Large intestine (tissue), 3 donors: Measurements from ENCODE around the gene LENG9. TPM values are rescaled to one million over a fixed set of nuclear protein-coding genes. Genes with fewer than 3 reads are reported as not detected.

ENCODE experiments used
- DNase-seq, 2 donors: peaks; one replicate each; pipeline versions ENCODE4 v3.0.0 to v3.0.0-alpha.2; 2013
- H3K27ac ChIP-seq: one replicate; pipeline ENCODE4 v1.5.1; 2013; ENCODE audit warnings: low read length
- H3K27me3 ChIP-seq: 2 replicates; pipeline ENCODE4 v1.6.1; 2013; ENCODE audit warnings: low read length; ENCODE audit not compliant: control insufficient read depth, insufficient read depth
- H3K36me3 ChIP-seq: 2 replicates; pipeline ENCODE4 v1.6.1; 2013; ENCODE audit warnings: low read length; ENCODE audit not compliant: control insufficient read depth, insufficient read depth
- H3K4me1 ChIP-seq: one replicate; pipeline ENCODE4 v1.6.1; 2013; ENCODE audit warnings: low read length; ENCODE audit not compliant: control insufficient read depth, insufficient read depth
- H3K4me3 ChIP-seq: one replicate; pipeline ENCODE4 v1.5.1; 2013; ENCODE audit warnings: low read length
- H3K9me3 ChIP-seq: one replicate; pipeline ENCODE4 v1.6.1; 2013; ENCODE audit warnings: mild to moderate bottlenecking, low read depth, low read length, moderate library complexity; ENCODE audit not compliant: control insufficient read depth
- WGBS: methylation state at CpG from one replicate; pipeline ENCODE4 v1.1.5; 2013; ENCODE audit warnings: low lambda C conversion rate; ENCODE audit not compliant: insufficient coverage; 5-methylcytosine and 5-hydroxymethylcytosine counted together
- polyA plus RNA-seq: library from polyadenylated mRNA; unstranded; fragments of 120-200 nt; gene quantifications from one replicate; pipeline ENCODE4 v1.2.1, GENCODE V29; 2013

LENG9 gene
- polyA plus RNA-seq, 1 donor: 9.2 TPM

DNA sequence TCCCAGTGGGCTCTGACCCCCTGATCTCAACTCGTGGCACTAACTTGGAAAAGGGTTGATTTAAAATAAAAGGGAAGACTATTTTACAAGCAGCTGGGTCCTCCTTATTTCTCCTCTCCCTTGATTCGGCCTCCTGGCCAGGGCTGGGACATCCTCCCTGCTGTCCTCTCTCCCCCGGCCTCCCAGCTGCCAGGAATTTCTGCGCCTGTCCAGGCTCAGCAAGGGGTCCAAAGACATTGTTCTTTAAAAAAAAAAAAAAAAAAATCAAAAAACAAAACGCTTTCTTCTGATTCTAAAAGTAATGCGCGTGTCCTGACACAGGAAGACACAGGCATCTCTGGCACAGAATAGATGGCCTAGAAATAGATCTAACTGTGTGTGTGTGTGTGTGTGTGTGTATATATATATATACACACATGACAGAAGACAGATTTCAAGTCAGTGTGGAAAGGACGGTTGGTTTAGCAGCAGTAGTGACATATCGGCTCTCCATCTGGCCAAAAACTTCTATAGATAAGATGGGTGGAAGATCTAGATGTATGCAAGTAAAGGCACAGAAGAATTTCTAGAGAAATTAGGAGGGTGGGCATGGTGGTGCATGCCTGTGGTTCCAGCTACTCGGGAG is 26.8 kb downstream of the LENG9 start:
- H3K4me1 ChIP-seq: peaks cover 11% of the 10 kb centered on the region
- H3K4me3 ChIP-seq: no peak overlapping the region
- H3K27me3 ChIP-seq: no peaks in the 10 kb centered on the region
- H3K9me3 ChIP-seq: no peaks in the 10 kb centered on the region
- DNase-seq: no peak
- no peak overlapping the region for H3K27ac ChIP-seq
- H3K36me3 ChIP-seq: peaks cover 14% of the 10 kb centered on the region
- 71% methylated on average over 1 of the region's 10 CpGs for WGBS

DNA sequence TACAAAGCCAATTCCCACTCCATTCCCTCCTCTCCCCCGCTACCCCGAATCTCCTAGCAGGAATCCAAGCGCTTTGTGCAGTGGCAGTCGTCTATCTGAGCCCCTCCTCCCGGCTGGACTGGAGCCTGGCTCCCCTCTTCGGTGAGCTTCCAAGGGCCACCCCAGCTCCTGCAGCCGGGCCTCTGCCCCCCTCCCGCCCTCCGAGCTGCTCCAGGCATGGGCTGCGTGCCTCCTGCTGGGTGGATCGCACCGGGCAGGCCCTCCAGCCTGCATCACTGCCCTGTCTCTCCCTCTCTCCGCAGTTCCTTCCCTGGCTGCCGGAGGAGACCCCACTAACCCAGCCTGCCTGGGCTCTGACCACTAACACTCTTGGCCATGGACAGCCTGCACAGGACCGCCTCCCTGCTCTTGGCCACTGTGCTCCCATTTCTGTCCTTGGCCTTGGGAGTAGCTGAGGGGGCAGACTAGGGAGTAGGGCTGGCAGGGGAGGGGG is 27.5 kb downstream of the LENG9 start:
- no peak for DNase-seq
- Histone ChIP-seq H3K4me3 (no peak overlapping the region), H3K27me3 (no peaks in the 10 kb centered on the region), H3K4me1 (peaks cover 12% of the 10 kb centered on the region), H3K9me3 (no peaks in the 10 kb centered on the region), H3K36me3 (peaks cover 14% of the 10 kb centered on the region), H3K27ac (no peak overlapping the region)
- no CpG with 5 or more reads among the region's 15 CpGs for WGBS

DNA sequence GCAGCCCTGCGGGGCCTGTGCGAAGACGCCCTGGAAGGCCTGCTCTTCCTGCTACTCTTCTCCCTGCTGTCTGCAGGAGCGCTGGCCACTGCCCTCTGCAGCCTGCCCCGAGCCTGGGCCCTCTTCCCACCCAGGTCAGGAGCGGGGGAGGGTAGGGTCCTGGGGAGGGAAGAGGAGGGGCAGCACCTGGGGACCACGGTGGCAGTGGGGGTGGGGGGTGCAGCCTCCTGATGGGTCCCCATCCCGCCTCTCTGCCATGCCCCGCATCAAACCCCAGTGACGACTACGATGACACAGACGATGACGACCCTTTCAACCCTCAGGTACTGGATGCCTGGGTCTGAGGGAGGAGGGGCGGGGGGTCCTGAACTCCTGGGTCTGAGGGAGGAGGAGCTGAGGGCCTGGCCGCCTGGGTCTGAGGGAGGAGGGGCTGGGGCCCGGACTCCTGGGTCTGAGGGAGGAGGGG is 28.0 kb downstream of the LENG9 start:
- DNase-seq: no peak
- Histone ChIP-seq H3K4me1 (peaks cover 15% of the 10 kb centered on the region), H3K27ac (no peak overlapping the region), H3K9me3 (no peaks in the 10 kb centered on the region), H3K36me3 (peaks cover 12% of the 10 kb centered on the region), H3K4me3 (no peak overlapping the region), H3K27me3 (no peaks in the 10 kb centered on the region)
- no CpG with 5 or more reads among the region's 16 CpGs for WGBS

- DNase-seq: no peak
- Histone ChIP-seq H3K27ac (no peak overlapping the region), H3K9me3 (no peaks in the 10 kb centered on the region), H3K4me1 (peaks cover 20% of the 10 kb centered on the region), H3K27me3 (peaks cover 5% of the 10 kb centered on the region), H3K4me3 (no peak overlapping the region), H3K36me3 (peaks cover 8% of the 10 kb centered on the region)
- no CpG with 5 or more reads among the region's 11 CpGs for WGBS
Observed at GRCh38 chr19:54434873-54435214, 28.7 kb downstream of the LENG9 start.

GRCh38 chr19:54434112-54434872 is 29.3 kb downstream of the LENG9 start:
- WGBS: no CpG with 5 or more reads among the region's 23 CpGs
- Histone ChIP-seq H3K27ac (no peak overlapping the region), H3K27me3 (peaks cover 8% of the 10 kb centered on the region), H3K9me3 (no peaks in the 10 kb centered on the region), H3K4me1 (peaks cover 20% of the 10 kb centered on the region), H3K4me3 (no peak overlapping the region), H3K36me3 (peaks cover 8% of the 10 kb centered on the region)
- peak in 1 of 2 donors; percentile 49 for DNase-seq

- H3K27me3 ChIP-seq: peaks cover 12% of the 10 kb centered on the region
- no peaks in the 10 kb centered on the region for H3K9me3 ChIP-seq
- H3K4me1 ChIP-seq: peaks cover 20% of the 10 kb centered on the region
- no peak for DNase-seq
- no peak overlapping the region for H3K4me3 ChIP-seq
- peaks cover 4% of the 10 kb centered on the region for H3K36me3 ChIP-seq
- no peak overlapping the region for H3K27ac ChIP-seq
- no CpG with 5 or more reads among the region's 5 CpGs for WGBS
Observed at GRCh38 chr19:54433697-54434096, 29.9 kb downstream of the LENG9 start.

- no CpG with 5 or more reads among the region's 10 CpGs for WGBS
- Histone ChIP-seq H3K27me3 (peaks cover 16% of the 10 kb centered on the region), H3K9me3 (no peaks in the 10 kb centered on the region), H3K4me3 (no peak overlapping the region), H3K36me3 (no peaks in the 10 kb centered on the region), H3K27ac (no peak overlapping the region), H3K4me1 (peaks cover 17% of the 10 kb centered on the region)
- no peak for DNase-seq
Observed at GRCh38 chr19:54432144-54432738, 31.3 kb downstream of the LENG9 start.

- H3K27me3 ChIP-seq: peaks cover 20% of the 10 kb centered on the region
Observed at GRCh38 chr19:54431255-54431838, 32.2 kb downstream of the LENG9 start.

DNA sequence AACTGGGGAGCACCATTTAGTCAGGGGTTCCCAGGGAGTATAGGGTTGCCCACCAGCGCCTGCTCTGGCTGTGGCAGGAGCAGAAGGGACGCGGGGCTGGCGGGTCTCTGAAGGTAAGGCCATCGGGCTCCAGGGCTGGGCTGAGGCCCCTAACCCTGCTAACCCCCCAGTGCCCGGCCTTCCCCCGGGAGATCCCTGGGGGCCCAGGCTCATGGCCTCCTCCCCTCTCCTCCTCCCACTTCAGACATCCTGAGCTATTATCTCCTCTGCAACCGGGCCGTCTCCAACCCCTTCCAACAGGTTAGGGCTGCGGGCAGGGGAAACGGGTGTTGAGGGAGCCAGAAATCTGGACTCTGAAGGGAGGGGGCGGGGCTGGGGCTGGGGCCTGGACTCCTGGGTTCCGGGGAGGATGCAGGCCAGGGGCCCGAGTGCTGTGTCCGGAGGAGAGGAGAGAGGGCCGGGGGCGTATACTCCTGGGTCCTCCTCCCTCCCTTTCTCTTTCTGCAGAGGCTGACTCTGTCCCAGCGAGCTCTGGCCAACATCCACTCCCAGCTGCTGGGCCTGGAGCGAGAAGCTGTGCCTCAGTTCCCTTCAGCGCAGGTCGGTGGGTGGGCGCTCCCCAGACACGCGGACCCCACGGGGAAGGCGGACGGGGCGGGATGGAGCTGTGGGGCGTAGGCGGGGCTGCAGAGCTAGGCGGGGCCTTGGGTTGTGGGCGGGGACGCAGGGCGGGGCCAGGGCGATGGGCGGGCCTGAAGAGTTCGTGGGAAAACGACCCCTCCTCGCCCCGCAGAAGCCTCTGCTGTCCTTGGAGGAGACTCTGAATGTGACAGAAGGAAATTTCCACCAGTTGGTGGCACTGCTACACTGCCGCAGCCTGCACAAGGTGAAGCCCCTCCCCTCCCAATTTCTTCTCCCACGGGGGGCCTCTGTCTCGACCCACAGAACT is 33.0 kb downstream of the LENG9 start:
- peak; percentile 32 to 54 for DNase-seq
- no CpG with 5 or more reads among the region's 43 CpGs for WGBS
- H3K36me3 ChIP-seq: no peaks in the 10 kb centered on the region
- no peak overlapping the region for H3K27ac ChIP-seq
- no peaks in the 10 kb centered on the region for H3K9me3 ChIP-seq
- H3K4me3 ChIP-seq: no peak overlapping the region
- peaks cover 17% of the 10 kb centered on the region for H3K4me1 ChIP-seq
- peaks cover 21% of the 10 kb centered on the region for H3K27me3 ChIP-seq

More at GRCh38 chr19:54431255-54431838, 32.2 kb downstream of the LENG9 start:
- H3K4me1 ChIP-seq: peaks cover 17% of the 10 kb centered on the region
- no peak for DNase-seq
- H3K4me3 ChIP-seq: no peak overlapping the region
- H3K9me3 ChIP-seq: no peaks in the 10 kb centered on the region
- no peaks in the 10 kb centered on the region for H3K36me3 ChIP-seq
- no peak overlapping the region for H3K27ac ChIP-seq
- 23% methylated on average over 3 of the region's 11 CpGs for WGBS
